Measurements from ENCODE around the gene TRAPPC12. TPM values are rescaled to one million over a fixed set of nuclear protein-coding genes. Genes with fewer than 3 reads are reported as not detected.
"Not testable (repeated sequence)": the region's sequence is repeated elsewhere in the genome, so short reads cannot be mapped to it uniquely, and the experiment has no call there.

Gene TRAPPC12
- total and polyA plus RNA-seq, 8 donors = 46.6 to 158 (median 70.7) TPM

DNA sequence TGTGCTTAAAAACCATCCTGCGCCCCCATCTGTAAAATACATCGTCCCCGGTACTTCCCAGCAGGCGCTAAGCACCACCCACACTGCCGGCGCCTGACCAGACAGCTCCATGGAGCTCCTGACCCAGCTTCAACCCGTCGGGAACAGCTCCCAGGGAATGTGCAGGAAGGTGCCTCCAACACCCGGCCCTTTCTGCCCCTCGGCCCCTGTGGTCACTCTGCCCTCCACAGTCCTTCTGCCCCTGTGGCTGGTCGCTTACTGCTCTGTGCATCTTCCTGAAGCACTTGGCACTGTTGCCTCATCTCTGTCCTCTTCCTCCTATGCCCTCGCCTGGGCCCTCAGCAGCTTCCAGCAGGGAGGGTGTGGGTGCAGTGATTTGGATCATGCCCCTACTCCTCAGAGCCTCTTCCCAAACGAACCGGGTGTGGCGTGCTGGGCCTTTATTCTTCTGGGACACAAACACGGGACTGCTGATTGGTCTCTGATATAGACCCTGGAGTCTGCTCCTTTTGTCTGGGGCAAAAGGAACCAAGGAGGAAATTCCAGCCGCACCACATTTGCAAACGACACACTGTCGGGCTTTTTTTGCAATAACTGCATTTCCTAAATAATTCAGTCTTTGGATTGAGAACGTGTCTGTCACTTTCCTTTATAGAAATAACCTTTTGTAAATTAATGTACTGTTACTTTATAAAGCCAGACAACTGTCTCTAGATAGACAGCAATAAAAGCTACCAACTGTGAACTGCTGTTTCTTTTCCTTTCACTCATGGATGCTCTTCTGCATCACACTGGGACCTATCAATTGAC is 73.9 kb downstream of the TRAPPC12 start:
- Histone ChIP-seq H3K9me3 (no peaks in the 10 kb centered on the region), H3K36me3 (peaks cover 27 to 95% (median 87%) of the 10 kb centered on the region in 4 donors), H3K4me1 (peaks cover 0 to 15% (median 3%) of the 10 kb centered on the region in 4 donors), H3K27ac (no peak overlapping the region), H3K4me3 (no peak overlapping the region), H3K27me3 (no peaks in the 10 kb centered on the region)
- TF ChIP-seq EP300 (IDR thresholded peaks at IDR 0.05) = no peak
- no peak for TF ChIP-seq POLR2A (IDR thresholded peaks at IDR 0.05)
- no peak for TF ChIP-seq POLR2AphosphoS5 (IDR thresholded peaks at IDR 0.05)
- TF ChIP-seq, protein P1, sequence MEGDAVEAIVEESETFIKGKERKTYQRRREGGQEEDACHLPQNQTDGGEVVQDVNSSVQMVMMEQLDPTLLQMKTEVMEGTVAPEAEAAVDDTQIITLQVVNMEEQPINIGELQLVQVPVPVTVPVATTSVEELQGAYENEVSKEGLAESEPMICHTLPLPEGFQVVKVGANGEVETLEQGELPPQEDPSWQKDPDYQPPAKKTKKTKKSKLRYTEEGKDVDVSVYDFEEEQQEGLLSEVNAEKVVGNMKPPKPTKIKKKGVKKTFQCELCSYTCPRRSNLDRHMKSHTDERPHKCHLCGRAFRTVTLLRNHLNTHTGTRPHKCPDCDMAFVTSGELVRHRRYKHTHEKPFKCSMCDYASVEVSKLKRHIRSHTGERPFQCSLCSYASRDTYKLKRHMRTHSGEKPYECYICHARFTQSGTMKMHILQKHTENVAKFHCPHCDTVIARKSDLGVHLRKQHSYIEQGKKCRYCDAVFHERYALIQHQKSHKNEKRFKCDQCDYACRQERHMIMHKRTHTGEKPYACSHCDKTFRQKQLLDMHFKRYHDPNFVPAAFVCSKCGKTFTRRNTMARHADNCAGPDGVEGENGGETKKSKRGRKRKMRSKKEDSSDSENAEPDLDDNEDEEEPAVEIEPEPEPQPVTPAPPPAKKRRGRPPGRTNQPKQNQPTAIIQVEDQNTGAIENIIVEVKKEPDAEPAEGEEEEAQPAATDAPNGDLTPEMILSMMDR (IDR thresholded peaks at IDR 0.05) = no peak
- intact Hi-C loops (cut with DNase I; ENCODE audit: low total_unique reads) = no loop called here
- WGBS, 5 donors = 73 to 82% (median 75%) methylated on average over 20 of the region's 20 CpGs
- no peak for DNase-seq

DNA sequence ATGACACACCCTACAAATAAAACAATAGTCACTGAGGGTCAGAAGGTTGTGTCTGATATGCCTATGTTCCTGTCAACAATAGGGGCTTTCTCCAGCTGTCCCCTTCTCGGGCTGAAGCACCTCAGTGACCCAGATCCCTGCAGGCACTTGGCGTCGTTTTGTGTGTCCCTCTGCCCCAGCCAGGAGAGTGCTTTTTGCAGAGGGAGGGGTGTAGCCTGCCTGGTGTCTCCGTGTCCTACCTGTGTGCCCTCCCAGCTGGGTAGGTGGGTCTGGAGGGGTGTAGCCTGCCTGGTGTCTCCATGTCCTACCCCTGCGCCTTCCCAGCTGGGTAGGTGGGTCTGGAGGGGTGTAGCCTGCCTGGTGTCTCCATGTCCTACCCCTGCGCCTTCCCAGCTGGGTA is 74.5 kb downstream of the TRAPPC12 start:
- H3K27me3 ChIP-seq; H3K9me3 ChIP-seq; H3K4me3 ChIP-seq; intact Hi-C loops (cut with DNase I; ENCODE audit: low total_unique reads); H3K27ac ChIP-seq; DNase-seq: not testable (repeated sequence)
- WGBS, 5 donors = 74 to 81% (median 75%) methylated on average over 4 to 6 of the region's 6 CpGs
- H3K4me1 ChIP-seq = peaks cover 0 to 15% (median 3%) of the 10 kb centered on the region in 4 donors
- H3K36me3 ChIP-seq = peaks cover 27 to 95% (median 89%) of the 10 kb centered on the region in 4 donors

DNA sequence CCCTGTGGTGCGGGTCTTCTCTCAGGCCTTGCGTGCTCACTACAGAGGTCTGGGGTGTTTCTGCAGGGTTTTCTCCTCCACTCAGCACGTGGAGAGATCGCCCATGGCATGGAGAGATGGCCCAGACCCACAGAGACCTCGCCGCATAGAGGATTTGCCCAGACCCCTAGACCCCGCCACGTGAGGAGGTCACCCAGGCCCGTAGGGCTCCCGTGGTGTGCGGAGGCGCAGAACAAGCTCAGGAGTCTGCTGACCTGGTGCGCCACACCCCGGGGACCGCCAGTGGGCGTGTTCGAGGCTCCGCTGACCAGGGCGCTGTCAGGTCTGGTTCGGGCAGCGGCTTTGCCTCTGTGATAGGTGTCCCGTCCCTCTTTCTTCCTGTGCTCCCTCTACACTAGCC is 75.3 kb downstream of the TRAPPC12 start:
- peak in 1 of 2 donors; percentile 23 for DNase-seq
- 97 to 99% (median 98%) methylated on average over 22 of the region's 22 CpGs for WGBS, 5 donors
- Histone ChIP-seq H3K36me3 (peaks cover 27 to 95% (median 88%) of the 10 kb centered on the region in 4 donors), H3K4me1 (peaks cover 0 to 15% (median 3%) of the 10 kb centered on the region in 4 donors), H3K27me3 (no peaks in the 10 kb centered on the region), H3K4me3 (no peak overlapping the region), H3K27ac (no peak overlapping the region), H3K9me3 (no peaks in the 10 kb centered on the region)
- TF ChIP-seq, protein P1 (IDR thresholded peaks at IDR 0.05) = no peak
- TF ChIP-seq EP300 (IDR thresholded peaks at IDR 0.05) (no peak), POLR2AphosphoS5 (IDR thresholded peaks at IDR 0.05) (no peak), POLR2A (IDR thresholded peaks at IDR 0.05) (no peak)
- intact Hi-C loops (cut with DNase I; ENCODE audit: low total_unique reads) = no loop called here

DNA sequence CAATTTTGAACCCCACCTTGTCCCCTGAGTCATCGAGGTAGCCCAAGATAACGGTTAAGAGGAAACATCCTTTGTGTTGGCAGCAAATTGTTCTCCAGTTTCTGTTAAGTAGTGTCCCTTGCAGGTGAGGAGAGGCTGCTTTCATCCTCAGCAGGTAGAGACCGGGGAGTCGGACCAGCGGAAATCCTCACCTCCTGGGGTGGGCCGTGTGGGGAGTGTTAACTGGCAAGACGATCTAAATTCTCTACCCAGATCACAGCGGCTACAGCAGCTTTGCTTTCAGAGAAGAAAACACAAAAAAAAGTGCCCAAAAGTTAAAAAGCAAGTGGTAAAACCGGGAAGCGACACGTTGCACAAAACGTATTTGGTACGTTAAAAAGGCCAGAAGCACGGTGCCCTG is 76.6 kb downstream of the TRAPPC12 start:
- Histone ChIP-seq H3K9me3 (no peaks in the 10 kb centered on the region), H3K27me3 (no peaks in the 10 kb centered on the region), H3K27ac (no peak overlapping the region), H3K4me1 (peaks cover 0 to 8% (median 3%) of the 10 kb centered on the region in 4 donors), H3K4me3 (no peak overlapping the region), H3K36me3 (peaks cover 28 to 95% (median 91%) of the 10 kb centered on the region in 4 donors)
- no peak for DNase-seq
- WGBS, 5 donors = 93 to 96% (median 94%) methylated on average over 14 of the region's 14 CpGs
- TF ChIP-seq, protein P1 (IDR thresholded peaks at IDR 0.05) = no peak
- no peak for TF ChIP-seq EP300 (IDR thresholded peaks at IDR 0.05)
- TF ChIP-seq POLR2AphosphoS5 (IDR thresholded peaks at IDR 0.05) = no peak
- TF ChIP-seq POLR2A (IDR thresholded peaks at IDR 0.05) = no peak
- intact Hi-C loops (cut with DNase I; ENCODE audit: low total_unique reads) = no loop called here
